Endothelial cell (in vitro differentiated cells): ENCODE data around the gene THOC6. TPM values are rescaled to one million over a fixed set of nuclear protein-coding genes. Genes with fewer than 3 reads are reported as not detected.

Experiments
- DNase-seq: peaks from one replicate; pipeline ENCODE4 v3.0.0; 2021; ENCODE audit warnings: low spot score
- H3K27ac Mint-ChIP-seq: one replicate; pipeline ENCODE4 v1.8.0; 2021; ENCODE audit warnings: mixed read lengths, inconsistent platforms; ENCODE audit not compliant: unreplicated experiment
- H3K27me3 Mint-ChIP-seq: one replicate; pipeline ENCODE4 v1.8.0; 2021; ENCODE audit warnings: mild to moderate bottlenecking, moderate library complexity, mixed read lengths, inconsistent platforms; ENCODE audit not compliant: unreplicated experiment
- H3K36me3 Mint-ChIP-seq: one replicate; pipeline ENCODE4 v1.8.0; 2021; ENCODE audit warnings: mild to moderate bottlenecking, low read depth, mixed read lengths, inconsistent platforms; ENCODE audit not compliant: unreplicated experiment
- H3K4me1 Mint-ChIP-seq: one replicate; pipeline ENCODE4 v1.8.0; 2021; ENCODE audit warnings: mild to moderate bottlenecking, mixed read lengths, inconsistent platforms; ENCODE audit not compliant: unreplicated experiment
- H3K4me3 Mint-ChIP-seq: one replicate; pipeline ENCODE4 v1.8.0; 2021; ENCODE audit warnings: mild to moderate bottlenecking, mixed read lengths, inconsistent platforms; ENCODE audit not compliant: unreplicated experiment
- H3K9me3 Mint-ChIP-seq: one replicate; pipeline ENCODE4 v1.8.0; 2021; ENCODE audit warnings: mixed read lengths, inconsistent platforms; ENCODE audit not compliant: unreplicated experiment
- total RNA-seq: library from RNA; stranded (reverse); fragmentation: NEBNext Ultra II Directional; extraction: Animal tissue kit (Norgen Biotek cat#: 25700); gene quantifications from one replicate; pipeline ENCODE4 v1.2.1, GENCODE V29; 2021; ENCODE audit not compliant: unreplicated experiment
- TF ChIP-seq, protein P1 (sequence below): fragments of 200-600 bp; sonication (generic); IDR thresholded peaks from one replicate; pipeline ENCODE4 v1.5.0; 2021; ENCODE audit warnings: antibody characterized with exemption; ENCODE audit not compliant: unreplicated experiment

Gene THOC6
- total RNA-seq, 1 donor from 2014 or later: 22.9 TPM

DNA sequence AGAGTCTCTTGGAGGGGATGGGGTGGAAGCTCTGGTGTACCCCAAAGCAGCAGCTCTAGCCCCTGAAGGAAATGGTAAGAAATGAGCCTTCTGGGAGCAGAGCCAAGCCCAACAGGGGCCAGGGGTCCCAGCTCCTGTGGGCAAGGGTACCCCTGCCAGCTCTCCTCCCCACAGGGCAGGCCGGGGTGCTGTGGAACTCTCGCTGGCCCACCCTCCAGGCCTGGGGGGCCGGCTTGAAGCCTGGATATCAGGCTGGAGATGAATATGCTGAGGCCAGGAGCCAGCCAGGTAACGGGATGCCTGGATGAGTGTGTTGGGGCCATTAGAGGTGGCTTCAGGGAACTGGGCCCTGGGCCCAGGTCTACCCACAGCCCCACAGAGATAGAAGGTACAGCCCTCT is 23.3 kb upstream of the THOC6 start:
- Mint-ChIP-seq H3K27me3 (peaks cover 9% of the 10 kb centered on the region), H3K36me3 (no peaks in the 10 kb centered on the region), H3K27ac (no peak overlapping the region), H3K4me1 (no peaks in the 10 kb centered on the region), H3K9me3 (no peaks in the 10 kb centered on the region), H3K4me3 (no peak overlapping the region)
- TF ChIP-seq, protein P1, sequence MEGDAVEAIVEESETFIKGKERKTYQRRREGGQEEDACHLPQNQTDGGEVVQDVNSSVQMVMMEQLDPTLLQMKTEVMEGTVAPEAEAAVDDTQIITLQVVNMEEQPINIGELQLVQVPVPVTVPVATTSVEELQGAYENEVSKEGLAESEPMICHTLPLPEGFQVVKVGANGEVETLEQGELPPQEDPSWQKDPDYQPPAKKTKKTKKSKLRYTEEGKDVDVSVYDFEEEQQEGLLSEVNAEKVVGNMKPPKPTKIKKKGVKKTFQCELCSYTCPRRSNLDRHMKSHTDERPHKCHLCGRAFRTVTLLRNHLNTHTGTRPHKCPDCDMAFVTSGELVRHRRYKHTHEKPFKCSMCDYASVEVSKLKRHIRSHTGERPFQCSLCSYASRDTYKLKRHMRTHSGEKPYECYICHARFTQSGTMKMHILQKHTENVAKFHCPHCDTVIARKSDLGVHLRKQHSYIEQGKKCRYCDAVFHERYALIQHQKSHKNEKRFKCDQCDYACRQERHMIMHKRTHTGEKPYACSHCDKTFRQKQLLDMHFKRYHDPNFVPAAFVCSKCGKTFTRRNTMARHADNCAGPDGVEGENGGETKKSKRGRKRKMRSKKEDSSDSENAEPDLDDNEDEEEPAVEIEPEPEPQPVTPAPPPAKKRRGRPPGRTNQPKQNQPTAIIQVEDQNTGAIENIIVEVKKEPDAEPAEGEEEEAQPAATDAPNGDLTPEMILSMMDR: no peak
- no peak for DNase-seq

DNA sequence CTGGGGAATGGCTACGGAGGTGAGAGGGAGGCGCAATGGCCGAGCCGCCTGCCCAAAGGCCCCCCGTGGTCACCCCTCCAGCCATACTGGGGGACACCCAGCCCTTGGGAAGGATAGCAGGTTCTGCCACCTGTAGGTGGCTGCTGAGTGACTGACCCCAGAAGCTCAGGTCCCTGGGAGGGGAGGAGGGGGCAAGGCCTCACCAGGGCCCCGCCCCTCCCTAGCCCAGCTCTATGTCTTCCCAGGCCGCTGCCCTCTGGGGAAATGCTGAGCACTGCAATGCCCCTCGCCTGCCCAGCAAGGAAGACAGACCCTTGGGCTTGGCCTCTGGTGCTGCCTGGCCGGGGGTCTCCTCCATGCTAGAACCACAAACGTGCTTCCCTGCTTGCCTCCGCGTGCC is 22.5 kb upstream of the THOC6 start:
- no peaks in the 10 kb centered on the region for H3K9me3 Mint-ChIP-seq
- no peaks in the 10 kb centered on the region for H3K4me1 Mint-ChIP-seq
- DNase-seq: no peak
- TF ChIP-seq, protein P1: no peak
- no peaks in the 10 kb centered on the region for H3K36me3 Mint-ChIP-seq
- H3K4me3 Mint-ChIP-seq: no peak overlapping the region
- no peak overlapping the region for H3K27ac Mint-ChIP-seq
- H3K27me3 Mint-ChIP-seq: peaks cover 9% of the 10 kb centered on the region

DNA sequence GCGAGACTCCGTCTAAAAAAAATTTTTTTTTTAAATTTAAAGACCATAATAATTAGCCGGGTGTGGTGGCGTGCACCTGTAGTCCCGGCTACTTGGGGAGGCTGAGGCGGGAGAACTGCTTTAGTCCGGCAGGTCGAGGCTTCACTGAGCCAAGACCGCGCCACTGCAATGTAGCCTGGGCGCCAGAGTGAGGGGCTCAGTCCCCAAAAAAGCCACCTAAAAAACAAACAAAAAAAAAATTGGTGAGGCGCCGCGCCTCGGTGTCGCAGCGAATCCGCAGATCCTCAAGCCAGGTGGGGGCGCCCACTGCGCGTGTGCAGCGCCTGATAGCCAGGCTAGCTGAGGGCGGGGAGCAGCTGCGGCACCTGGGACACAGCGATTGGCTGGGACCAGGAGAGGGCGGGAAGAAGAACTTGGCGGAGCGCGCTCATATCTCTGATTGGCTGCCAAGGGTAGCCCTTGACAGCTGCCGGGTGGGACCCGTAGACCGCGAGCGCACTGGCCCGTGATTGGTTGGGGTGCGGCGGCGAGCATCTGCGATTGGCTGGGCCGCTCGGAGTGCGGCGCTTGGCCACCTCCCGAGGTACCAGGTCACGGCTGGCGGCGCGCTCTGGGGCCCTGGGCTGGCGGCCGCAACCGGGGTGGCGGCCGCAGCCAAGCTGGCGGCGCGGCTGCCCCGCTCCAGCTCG is 20.1 kb upstream of the THOC6 start:
- Mint-ChIP-seq H3K9me3 (no peaks in the 10 kb centered on the region), H3K4me3 (no peak overlapping the region), H3K36me3 (no peaks in the 10 kb centered on the region), H3K4me1 (peaks cover 22% of the 10 kb centered on the region), H3K27ac (no peak overlapping the region), H3K27me3 (peaks cover 9% of the 10 kb centered on the region)
- peak; percentile 95 for DNase-seq
- TF ChIP-seq, protein P1: peak; percentile 14

DNA sequence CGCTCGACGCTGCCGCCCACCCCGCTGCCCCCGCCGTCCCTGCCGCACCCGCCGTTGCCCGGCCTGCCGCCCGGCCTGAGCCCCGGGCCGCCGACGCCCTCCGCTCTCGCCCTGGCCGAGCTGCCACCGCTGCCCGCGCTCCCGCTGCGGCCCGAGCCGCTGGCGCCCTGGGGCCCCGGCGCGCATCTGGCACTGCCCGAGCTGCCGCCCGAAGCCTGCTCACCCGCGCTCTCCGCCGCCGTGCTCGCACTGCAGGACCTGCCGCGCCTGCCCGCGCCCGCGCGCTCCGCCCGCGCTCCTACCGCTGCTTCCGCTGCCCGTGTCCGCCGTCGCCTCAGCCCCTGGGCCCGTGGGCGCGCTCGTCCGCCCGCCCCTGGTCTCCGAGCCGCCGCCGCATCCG is 19.5 kb upstream of the THOC6 start:
- H3K27ac Mint-ChIP-seq: no peak overlapping the region
- H3K27me3 Mint-ChIP-seq: peaks cover 8% of the 10 kb centered on the region
- no peak overlapping the region for H3K4me3 Mint-ChIP-seq
- no peaks in the 10 kb centered on the region for H3K9me3 Mint-ChIP-seq
- no peaks in the 10 kb centered on the region for H3K36me3 Mint-ChIP-seq
- DNase-seq: no peak
- peaks cover 24% of the 10 kb centered on the region for H3K4me1 Mint-ChIP-seq
- TF ChIP-seq, protein P1: no peak

- Mint-ChIP-seq H3K27me3 (peaks cover 8% of the 10 kb centered on the region), H3K36me3 (no peaks in the 10 kb centered on the region)
- TF ChIP-seq, protein P1: no peak
Measured at GRCh38 chr16:3004781-3005284, 19.0 kb upstream of the THOC6 start.

More at GRCh38 chr16:3004781-3005284, 19.0 kb upstream of the THOC6 start:
- H3K27ac Mint-ChIP-seq: no peak overlapping the region
- no peak overlapping the region for H3K4me3 Mint-ChIP-seq
- no peak for DNase-seq
- no peaks in the 10 kb centered on the region for H3K9me3 Mint-ChIP-seq
- peaks cover 24% of the 10 kb centered on the region for H3K4me1 Mint-ChIP-seq
